ENCODE measurements around the gene RNF26. TPM values are rescaled to one million over a fixed set of nuclear protein-coding genes. Genes with fewer than 3 reads are reported as not detected.

Gene RNF26
- total RNA-seq, 1 donor from 2014 or later: 30.2 TPM

GRCh38 chr11:119322921-119323531 lies 11.3 kb upstream of the RNF26 start:
- Mint-ChIP-seq H3K9me3 (ENCODE audit: unreplicated experiment) (no peaks in the 10 kb centered on the region), H3K27ac (ENCODE audit: unreplicated experiment) (no peak overlapping the region), H3K4me3 (ENCODE audit: unreplicated experiment) (no peak overlapping the region), H3K36me3 (ENCODE audit: unreplicated experiment) (no peaks in the 10 kb centered on the region), H3K4me1 (ENCODE audit: unreplicated experiment) (peaks cover 34% of the 10 kb centered on the region), H3K27me3 (ENCODE audit: unreplicated experiment) (no peaks in the 10 kb centered on the region)
- no peak for DNase-seq (ENCODE audit: extremely low spot score, unreplicated experiment)
- no peak for TF ChIP-seq CTCF (IDR thresholded peaks at IDR 0.05)

GRCh38 chr11:119323532-119324033 lies 10.7 kb upstream of the RNF26 start:
- H3K27me3 Mint-ChIP-seq (ENCODE audit: unreplicated experiment): no peaks in the 10 kb centered on the region
- peaks cover 29% of the 10 kb centered on the region for H3K4me1 Mint-ChIP-seq (ENCODE audit: unreplicated experiment)
- no peak for DNase-seq (ENCODE audit: extremely low spot score, unreplicated experiment)
- no peaks in the 10 kb centered on the region for H3K36me3 Mint-ChIP-seq (ENCODE audit: unreplicated experiment)
- no peak overlapping the region for H3K4me3 Mint-ChIP-seq (ENCODE audit: unreplicated experiment)
- no peaks in the 10 kb centered on the region for H3K9me3 Mint-ChIP-seq (ENCODE audit: unreplicated experiment)
- no peak overlapping the region for H3K27ac Mint-ChIP-seq (ENCODE audit: unreplicated experiment)
- TF ChIP-seq CTCF (IDR thresholded peaks at IDR 0.05): peak; percentile 73

GRCh38 chr11:119324189-119324588 lies 10.1 kb upstream of the RNF26 start:
- Mint-ChIP-seq H3K4me3 (ENCODE audit: unreplicated experiment) (no peak overlapping the region), H3K27ac (ENCODE audit: unreplicated experiment) (no peak overlapping the region)

GRCh38 chr11:119329320-119329719 lies 5.0 kb upstream of the RNF26 start:
- H3K4me3 Mint-ChIP-seq (ENCODE audit: unreplicated experiment): no peak overlapping the region
- DNase-seq (ENCODE audit: extremely low spot score, unreplicated experiment): no peak
- no peaks in the 10 kb centered on the region for H3K9me3 Mint-ChIP-seq (ENCODE audit: unreplicated experiment)
- no peak overlapping the region for H3K27ac Mint-ChIP-seq (ENCODE audit: unreplicated experiment)
- TF ChIP-seq CTCF (IDR thresholded peaks at IDR 0.05): no peak
- peaks cover 20% of the 10 kb centered on the region for H3K27me3 Mint-ChIP-seq (ENCODE audit: unreplicated experiment)
- peaks cover 4% of the 10 kb centered on the region for H3K4me1 Mint-ChIP-seq (ENCODE audit: unreplicated experiment)
- no peaks in the 10 kb centered on the region for H3K36me3 Mint-ChIP-seq (ENCODE audit: unreplicated experiment)

More at GRCh38 chr11:119324189-119324588, 10.1 kb upstream of the RNF26 start:
- Mint-ChIP-seq H3K4me1 (ENCODE audit: unreplicated experiment) (peaks cover 22% of the 10 kb centered on the region), H3K9me3 (ENCODE audit: unreplicated experiment) (no peaks in the 10 kb centered on the region), H3K36me3 (ENCODE audit: unreplicated experiment) (no peaks in the 10 kb centered on the region), H3K27me3 (ENCODE audit: unreplicated experiment) (peaks cover 3% of the 10 kb centered on the region)
- DNase-seq (ENCODE audit: extremely low spot score, unreplicated experiment): no peak
- no peak for TF ChIP-seq CTCF (IDR thresholded peaks at IDR 0.05)

GRCh38 chr11:119330237-119330636 lies 4.1 kb upstream of the RNF26 start:
- H3K4me1 Mint-ChIP-seq (ENCODE audit: unreplicated experiment): peaks cover 5% of the 10 kb centered on the region
- H3K27ac Mint-ChIP-seq (ENCODE audit: unreplicated experiment): no peak overlapping the region
- DNase-seq (ENCODE audit: extremely low spot score, unreplicated experiment): no peak
- H3K27me3 Mint-ChIP-seq (ENCODE audit: unreplicated experiment): peaks cover 20% of the 10 kb centered on the region
- no peak for TF ChIP-seq CTCF (IDR thresholded peaks at IDR 0.05)
- no peaks in the 10 kb centered on the region for H3K36me3 Mint-ChIP-seq (ENCODE audit: unreplicated experiment)
- H3K4me3 Mint-ChIP-seq (ENCODE audit: unreplicated experiment): no peak overlapping the region
- no peaks in the 10 kb centered on the region for H3K9me3 Mint-ChIP-seq (ENCODE audit: unreplicated experiment)

Data from osteocyte (in vitro differentiated cells).